ENCODE measurements around the gene SATB1.

The SATB1 gene

GRCh38 chr3:18426597-18427193 is 1.6 kb upstream of the SATB1 start:
- H3K9me3 ChIP-seq (ENCODE audit: insufficient read depth, low read depth, low read length), result no peaks in the 10 kb centered on the region
- H4K20me1 ChIP-seq (ENCODE audit: insufficient read depth, low read length, poor library complexity, severe bottlenecking), result peaks cover 26% of the 10 kb centered on the region
- peaks cover 17% of the 10 kb centered on the region for H3F3A ChIP-seq (ENCODE audit: low read depth)
- H3K4me2 ChIP-seq (ENCODE audit: low read depth, low read length, poor library complexity, severe bottlenecking), result peak overlapping the region; percentile 94
- H3K4me1 ChIP-seq (ENCODE audit: insufficient read depth, low read length, poor library complexity, severe bottlenecking), result peaks cover 65% of the 10 kb centered on the region
- H3K79me2 ChIP-seq (ENCODE audit: insufficient read depth, low read length), result peaks cover 88% of the 10 kb centered on the region
- TF ChIP-seq EZH2phosphoT487 (IDR thresholded peaks at IDR 0.05; ENCODE audit: borderline replicate concordance) (no peak), CTCF (conservative IDR thresholded peaks at IDR 0.05; ENCODE audit: low read length) (no peak)
- no peaks in the 10 kb centered on the region for H3K9me2 ChIP-seq (replicated peaks; ENCODE audit: low read depth, low read length)
- H3K9ac ChIP-seq (ENCODE audit: low read depth, low read length, poor library complexity, severe bottlenecking), result peak overlapping the region; percentile 95
- H3K4me3 ChIP-seq (ENCODE audit: low read length, poor library complexity, severe bottlenecking), result peak overlapping the region; percentile 97
- H3K27me3 ChIP-seq (ENCODE audit: insufficient read depth, low read length, poor library complexity, severe bottlenecking), result no peaks in the 10 kb centered on the region
- H3K36me3 ChIP-seq (ENCODE audit: insufficient read depth, low read length), result no peaks in the 10 kb centered on the region
- H2AFZ ChIP-seq (ENCODE audit: low read length), result no peak overlapping the region

- H3K36me3 ChIP-seq (ENCODE audit: insufficient read depth, low read length), result peaks cover 1% of the 10 kb centered on the region; the same call in 1 of the 2 replicates
- peaks cover 64% of the 10 kb centered on the region for H3K4me1 ChIP-seq (ENCODE audit: insufficient read depth, low read length, poor library complexity, severe bottlenecking)
- peak overlapping the region; percentile 94 for H3K4me2 ChIP-seq (ENCODE audit: low read depth, low read length, poor library complexity, severe bottlenecking)
- peak overlapping the region; percentile 95 for H3K9ac ChIP-seq (ENCODE audit: low read depth, low read length, poor library complexity, severe bottlenecking)
- peaks cover 17% of the 10 kb centered on the region for H3F3A ChIP-seq (ENCODE audit: low read depth)
- no peaks in the 10 kb centered on the region for H3K9me3 ChIP-seq (ENCODE audit: insufficient read depth, low read depth, low read length)
- TF ChIP-seq EZH2phosphoT487 (IDR thresholded peaks at IDR 0.05; ENCODE audit: borderline replicate concordance) (no peak), CTCF (conservative IDR thresholded peaks at IDR 0.05; ENCODE audit: low read length) (no peak)
- H3K27me3 ChIP-seq (ENCODE audit: insufficient read depth, low read length, poor library complexity, severe bottlenecking), result no peaks in the 10 kb centered on the region
- H3K9me2 ChIP-seq (replicated peaks; ENCODE audit: low read depth, low read length), result no peaks in the 10 kb centered on the region
- H4K20me1 ChIP-seq (ENCODE audit: insufficient read depth, low read length, poor library complexity, severe bottlenecking), result peaks cover 33% of the 10 kb centered on the region
- peak overlapping the region; percentile 58 for H2AFZ ChIP-seq (ENCODE audit: low read length)
- H3K79me2 ChIP-seq (ENCODE audit: insufficient read depth, low read length), result peaks cover 87% of the 10 kb centered on the region
- peak overlapping the region; percentile 97 for H3K4me3 ChIP-seq (ENCODE audit: low read length, poor library complexity, severe bottlenecking)
These were observed 610 bp upstream of the SATB1 start for GRCh38 chr3:18425641-18426257.

DNA sequence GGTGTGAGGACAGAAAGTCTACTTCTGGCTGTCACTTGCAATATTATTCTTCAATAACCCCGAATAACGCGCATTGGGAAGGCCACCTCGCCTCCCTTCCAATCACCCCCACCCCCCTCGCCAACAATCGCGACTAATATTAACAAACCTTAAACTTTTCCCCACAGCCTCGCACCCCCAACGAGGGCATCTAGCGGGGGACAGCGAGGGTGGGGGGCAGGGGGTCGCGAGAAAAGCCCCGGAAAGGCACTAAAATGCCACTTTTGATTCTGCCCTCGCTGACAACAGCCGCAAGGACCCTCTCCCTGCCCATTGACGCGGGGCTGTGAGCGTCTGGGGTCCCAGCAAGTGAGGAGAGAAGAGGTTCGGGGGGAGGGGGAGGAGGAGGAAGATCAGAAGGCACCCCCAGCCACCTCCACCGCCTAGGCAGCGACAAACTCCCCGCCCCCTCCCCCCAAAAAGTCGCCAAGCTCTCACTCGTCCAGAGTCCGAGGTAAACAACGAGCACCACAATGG is 868 bp downstream of the SATB1 start:
- H3K9ac ChIP-seq (ENCODE audit: low read depth, low read length, poor library complexity, severe bottlenecking), result peak overlapping the region; percentile 95
- H3K9me3 ChIP-seq (ENCODE audit: insufficient read depth, low read depth, low read length), result no peaks in the 10 kb centered on the region
- H3K79me2 ChIP-seq (ENCODE audit: insufficient read depth, low read length), result peaks cover 89% of the 10 kb centered on the region
- H3K4me2 ChIP-seq (ENCODE audit: low read depth, low read length, poor library complexity, severe bottlenecking), result peak overlapping the region; percentile 94
- peak overlapping the region; percentile 34 for H2AFZ ChIP-seq (ENCODE audit: low read length)
- H3K9me2 ChIP-seq (replicated peaks; ENCODE audit: low read depth, low read length), result no peaks in the 10 kb centered on the region
- no peaks in the 10 kb centered on the region for H3K27me3 ChIP-seq (ENCODE audit: insufficient read depth, low read length, poor library complexity, severe bottlenecking)
- H3F3A ChIP-seq (ENCODE audit: low read depth), result peaks cover 17% of the 10 kb centered on the region
- peaks cover 16% of the 10 kb centered on the region for H3K36me3 ChIP-seq (ENCODE audit: insufficient read depth, low read length)
- TF ChIP-seq CTCF (conservative IDR thresholded peaks at IDR 0.05; ENCODE audit: low read length), result no peak
- TF ChIP-seq EZH2phosphoT487 (IDR thresholded peaks at IDR 0.05; ENCODE audit: borderline replicate concordance), result no peak
- peaks cover 27% of the 10 kb centered on the region for H4K20me1 ChIP-seq (ENCODE audit: insufficient read depth, low read length, poor library complexity, severe bottlenecking)
- peaks cover 64% of the 10 kb centered on the region for H3K4me1 ChIP-seq (ENCODE audit: insufficient read depth, low read length, poor library complexity, severe bottlenecking)
- H3K4me3 ChIP-seq (ENCODE audit: low read length, poor library complexity, severe bottlenecking), result peak overlapping the region; percentile 97
